GM12878 (cell line): ENCODE data around the gene CFAP70. TPM values are rescaled to one million over a fixed set of nuclear protein-coding genes. Genes with fewer than 3 reads are reported as not detected.

Experiments used
- ATAC-seq: fragments of 200-7000 bp; cut with Tn5 transposase; 3 replicates; pipeline ENCODE4 v1.9.1; 2020; ENCODE audit warnings: mild to moderate bottlenecking, moderate library complexity
- BruUV-seq: library from RNA; stranded (reverse); fragments of 400-500 nt; replicated peaks from 2 replicates; lab custom pipeline; 2021; lab: Mats Ljungman, UMichigan
- CTCF ChIA-PET: fragments of 300-600 bp; sonication (Branson Sonifier 250); formaldehyde crosslinking; extraction: SDS; loops from one replicate; lab custom pipeline; 2021; ENCODE audit warnings: inconsistent platforms; lab: Yijun Ruan, JAX
- POLR2A ChIA-PET: fragments of 350-600 bp; formaldehyde crosslinking; extraction: SDS; loops from one replicate; lab custom pipeline; 2021; ENCODE audit warnings: inconsistent platforms; lab: Charles Lee
- RAD21 ChIA-PET: fragments of 300-600 bp; sonication (Branson Sonifier 250); formaldehyde crosslinking; loops from one replicate; lab custom pipeline; 2023; ENCODE audit warnings: antibody characterized with exemption; ENCODE audit not compliant: unreplicated experiment; lab: Charles Lee
- SMC1A ChIA-PET: fragments of 300-600 bp; sonication (Branson Sonifier 250); formaldehyde crosslinking; loops from one replicate; lab custom pipeline; 2023; ENCODE audit not compliant: unreplicated experiment, uncharacterized antibody; lab: Charles Lee
- DNase-seq: peaks from one replicate; pipeline ENCODE4 v3.0.0-alpha.2; 2011; ENCODE audit warnings: low read depth, low spot score
- FAIRE-seq: peaks from 3 replicates; lab custom pipeline; 2011; peaks lifted over from hg19 to GRCh38; lab: Jason Lieb, UNC
- H2AFZ ChIP-seq: 2 replicates; pipeline ENCODE4 v1.6.0; 2011; ENCODE audit warnings: low read depth, low read length, control low read depth; ENCODE audit not compliant: control insufficient read depth
- H3K27ac ChIP-seq: 2 replicates; pipeline ENCODE4 v1.5.1; 2011; ENCODE audit warnings: control low read depth; ENCODE audit not compliant: control insufficient read depth, insufficient read depth
- H3K27me3 ChIP-seq, 2 experiments: replicated peaks in 1 of 2; 2 replicates each; pipeline versions ENCODE4 v1.6.0 to v1.6.1; 2011; ENCODE audit warnings: low read length in 1 of 2; ENCODE audit not compliant: control insufficient read depth in 2 of 2, insufficient read depth in 2 of 2
- H3K36me3 ChIP-seq, 2 experiments: 2 replicates each; pipeline ENCODE4 v1.5.1; 2011; ENCODE audit warnings: low read length in 1 of 2; ENCODE audit not compliant: control insufficient read depth in 2 of 2, insufficient read depth in 2 of 2
- H3K4me1 ChIP-seq: 2 replicates; pipeline ENCODE4 v1.6.1; 2011; ENCODE audit warnings: mild to moderate bottlenecking, low read length, moderate library complexity, mixed read lengths; ENCODE audit not compliant: control insufficient read depth, insufficient read depth
- H3K4me2 ChIP-seq: 2 replicates; pipeline ENCODE4 v1.6.0; 2011; ENCODE audit warnings: control low read depth; ENCODE audit not compliant: control insufficient read depth, insufficient read depth
- H3K4me3 ChIP-seq: fragments of 200-600 bp; sonication (generic); 2 replicates; pipeline ENCODE4 v1.5.1; 2016
- H3K79me2 ChIP-seq: 2 replicates; pipeline ENCODE4 v1.6.0; 2011; ENCODE audit warnings: low read length; ENCODE audit not compliant: control insufficient read depth, insufficient read depth
- H3K9ac ChIP-seq: 2 replicates; pipeline ENCODE4 v1.8.0; 2011; ENCODE audit warnings: low read length, control low read depth, mixed read lengths; ENCODE audit not compliant: control insufficient read depth, insufficient read depth
- H3K9me3 ChIP-seq: replicated peaks from 3 replicates; pipeline ENCODE4 v1.5.1; 2011; ENCODE audit warnings: mild to moderate bottlenecking, low read length; ENCODE audit not compliant: control insufficient read depth, insufficient read depth
- H4K20me1 ChIP-seq: 2 replicates; pipeline ENCODE4 v1.6.0; 2011; ENCODE audit not compliant: control insufficient read depth, insufficient read depth
- CHD1 ChIP-seq: IDR thresholded peaks from 2 replicates; pipeline ENCODE4 v1.6.1; 2012; ENCODE audit warnings: low read depth, low read length, improper control_type of control experiment
- IKZF2 ChIP-seq, 2 experiments: fragments of 450-650 bp; IDR thresholded peaks; 2 replicates each; pipeline ENCODE4 v1.6.1; 2017; ENCODE audit warnings: mild to moderate bottlenecking in 2 of 2, moderate library complexity in 2 of 2
- JUNB ChIP-seq: IDR thresholded peaks from 2 replicates; pipeline ENCODE4 v1.6.1; 2016; ENCODE audit warnings: antibody characterized with exemption, mild to moderate bottlenecking
- MTA3 ChIP-seq: IDR thresholded peaks from 2 replicates; pipeline ENCODE4 v1.6.1; 2012; ENCODE audit warnings: low read length, inconsistent platforms, borderline replicate concordance
- POU2F2 ChIP-seq: IDR thresholded peaks from 3 replicates; pipeline ENCODE4 v1.6.1; 2011; ENCODE audit warnings: low read depth, mild to moderate bottlenecking, low read length, borderline replicate concordance
- STAT3 ChIP-seq: IDR thresholded peaks from 2 replicates; pipeline ENCODE4 v1.6.1; 2011; ENCODE audit warnings: low read depth, low read length, improper control_type of control experiment
- ZNF384 ChIP-seq: IDR thresholded peaks from 2 replicates; pipeline ENCODE4 v1.6.1; 2012; ENCODE audit warnings: low read depth, mild to moderate bottlenecking, low read length, improper control_type of control experiment, borderline replicate concordance
- WGBS: methylation state at CpG from one replicate; pipeline ENCODE4 v1.1.6; 2016; ENCODE audit warnings: low lambda C conversion rate; ENCODE audit not compliant: insufficient replicate concordance, insufficient coverage; ENCODE audit errors: missing lambda C conversion rate; 5-methylcytosine and 5-hydroxymethylcytosine counted together
- in situ Hi-C: fragments of 300-500 bp; cut with MboI; formaldehyde crosslinking; loops from 9 replicates; pipeline ENCODE4 v1.14.3; 2018; ENCODE audit warnings: mixed read lengths
- intact Hi-C: fragments of 100-400 bp; cut with micrococcal nuclease; formaldehyde crosslinking; loops from one replicate; pipeline ENCODE4 v1.14.2; 2022; ENCODE audit not compliant: unreplicated experiment
- polyA plus RNA-seq, 11 experiments: library from polyadenylated mRNA; depleted of rRNA in 4 of 11; unstranded in 6 of 11; stranded (reverse) in 5 of 11; fragments of >200 nt; fragmentation: Nextera tagmentation in 4 of 11; fragmentation: Illumina TruSeq in 1 of 11; extraction: Ambion mirVana in 4 of 11; extraction: Trizol in 1 of 11; gene quantifications; 1 replicate in 1 of 11; 2 replicates in 10 of 11; pipeline versions ENCODE4 v1.2.1 to v1.2.3, GENCODE V29; 2011 to 2016; ENCODE audit warnings: inconsistent platforms in 2 of 11, missing spikeins in 2 of 11, low read depth in 1 of 11
- total RNA-seq, 4 experiments: library from RNA; depleted of rRNA in 3 of 4; stranded (reverse); fragments of >200 nt in 3 of 4; fragmentation: Illumina TruSeq in 1 of 4; extraction: Trizol in 1 of 4; gene quantifications; 2 replicates each; pipeline versions ENCODE4 v1.2.1 to v1.2.3, GENCODE V29; 2013 to 2021
- TF ChIP-seq, protein P1 (sequence below): IDR thresholded peaks from 2 replicates; pipeline ENCODE4 v1.6.1; 2011; ENCODE audit warnings: mild to moderate bottlenecking, low read depth, low read length, moderate library complexity; ENCODE audit not compliant: insufficient replicate concordance
- TF ChIP-seq, protein P2 (sequence below): fragments of 450-650 bp; IDR thresholded peaks from 2 replicates; pipeline ENCODE4 v1.6.1; 2016; ENCODE audit warnings: mild to moderate bottlenecking, moderate library complexity, borderline replicate concordance
- TF ChIP-seq, protein P3 (sequence below): fragments of 450-650 bp; IDR thresholded peaks from 2 replicates; pipeline ENCODE4 v1.6.1; 2018; ENCODE audit warnings: mild to moderate bottlenecking, low read depth, moderate library complexity; ENCODE audit not compliant: partially characterized antibody
- TF ChIP-seq, protein P4 (sequence below): fragments of 450-650 bp; IDR thresholded peaks from 2 replicates; pipeline ENCODE4 v1.6.1; 2014; ENCODE audit warnings: mild to moderate bottlenecking

Gene CFAP70
- total and polyA plus RNA-seq, 10 of the 15 experiments (the other 5 are each of a cell fraction or from before 2014, with no cell fraction given): 0.21 to 1.1 (median 0.42) TPM

DNA sequence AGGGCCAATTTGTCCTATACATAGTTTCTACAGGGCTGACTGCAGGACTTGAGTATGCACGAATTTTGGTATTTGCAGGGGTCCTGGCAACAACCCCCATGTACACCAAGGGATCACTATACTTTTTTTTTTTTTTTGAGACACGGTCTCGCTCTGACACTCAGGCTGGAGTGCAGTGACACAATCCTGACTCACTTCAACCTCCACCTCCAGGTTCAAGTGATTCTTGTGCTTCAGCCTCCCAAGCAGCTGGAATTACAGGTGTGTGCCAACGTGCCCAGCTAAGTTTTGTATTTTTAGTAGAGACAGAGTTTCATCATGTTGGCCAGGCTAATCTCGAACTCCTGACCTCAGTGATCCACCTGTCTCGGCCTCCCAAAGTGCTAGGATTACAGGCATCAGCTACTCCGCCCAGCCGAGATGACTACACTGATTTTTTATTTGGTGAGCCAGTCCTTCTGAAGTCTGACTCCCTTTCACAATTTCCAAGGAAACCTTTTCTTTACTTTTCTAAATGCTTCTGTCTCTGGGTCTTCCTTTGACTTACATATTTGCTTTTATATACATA, 19.8 kb downstream of the CFAP70 start:
- no peak for ATAC-seq
- intact Hi-C loops (no loop called here), in situ Hi-C loops (no loop called here)
- Histone ChIP-seq H4K20me1 (no peaks in the 10 kb centered on the region), H3K4me2 (no peak overlapping the region), H2AFZ (no peak overlapping the region), H3K4me3 (no peak overlapping the region), H3K27ac (no peak overlapping the region), H3K4me1 (no peaks in the 10 kb centered on the region), H3K9me3 (no peaks in the 10 kb centered on the region), H3K79me2 (no peaks in the 10 kb centered on the region), H3K9ac (no peak overlapping the region), H3K36me3 (no peaks in the 10 kb centered on the region), H3K27me3 (no peaks in the 10 kb centered on the region)
- FAIRE-seq: no peak
- no peak for TF ChIP-seq JUNB
- no peak for TF ChIP-seq POU2F2
- TF ChIP-seq ZNF384: no peak
- TF ChIP-seq, protein P1, sequence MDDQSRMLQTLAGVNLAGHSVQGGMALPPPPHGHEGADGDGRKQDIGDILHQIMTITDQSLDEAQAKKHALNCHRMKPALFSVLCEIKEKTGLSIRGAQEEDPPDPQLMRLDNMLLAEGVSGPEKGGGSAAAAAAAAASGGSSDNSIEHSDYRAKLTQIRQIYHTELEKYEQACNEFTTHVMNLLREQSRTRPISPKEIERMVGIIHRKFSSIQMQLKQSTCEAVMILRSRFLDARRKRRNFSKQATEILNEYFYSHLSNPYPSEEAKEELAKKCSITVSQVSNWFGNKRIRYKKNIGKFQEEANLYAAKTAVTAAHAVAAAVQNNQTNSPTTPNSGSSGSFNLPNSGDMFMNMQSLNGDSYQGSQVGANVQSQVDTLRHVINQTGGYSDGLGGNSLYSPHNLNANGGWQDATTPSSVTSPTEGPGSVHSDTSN: no peak
- no peak for TF ChIP-seq CHD1
- TF ChIP-seq, protein P2, sequence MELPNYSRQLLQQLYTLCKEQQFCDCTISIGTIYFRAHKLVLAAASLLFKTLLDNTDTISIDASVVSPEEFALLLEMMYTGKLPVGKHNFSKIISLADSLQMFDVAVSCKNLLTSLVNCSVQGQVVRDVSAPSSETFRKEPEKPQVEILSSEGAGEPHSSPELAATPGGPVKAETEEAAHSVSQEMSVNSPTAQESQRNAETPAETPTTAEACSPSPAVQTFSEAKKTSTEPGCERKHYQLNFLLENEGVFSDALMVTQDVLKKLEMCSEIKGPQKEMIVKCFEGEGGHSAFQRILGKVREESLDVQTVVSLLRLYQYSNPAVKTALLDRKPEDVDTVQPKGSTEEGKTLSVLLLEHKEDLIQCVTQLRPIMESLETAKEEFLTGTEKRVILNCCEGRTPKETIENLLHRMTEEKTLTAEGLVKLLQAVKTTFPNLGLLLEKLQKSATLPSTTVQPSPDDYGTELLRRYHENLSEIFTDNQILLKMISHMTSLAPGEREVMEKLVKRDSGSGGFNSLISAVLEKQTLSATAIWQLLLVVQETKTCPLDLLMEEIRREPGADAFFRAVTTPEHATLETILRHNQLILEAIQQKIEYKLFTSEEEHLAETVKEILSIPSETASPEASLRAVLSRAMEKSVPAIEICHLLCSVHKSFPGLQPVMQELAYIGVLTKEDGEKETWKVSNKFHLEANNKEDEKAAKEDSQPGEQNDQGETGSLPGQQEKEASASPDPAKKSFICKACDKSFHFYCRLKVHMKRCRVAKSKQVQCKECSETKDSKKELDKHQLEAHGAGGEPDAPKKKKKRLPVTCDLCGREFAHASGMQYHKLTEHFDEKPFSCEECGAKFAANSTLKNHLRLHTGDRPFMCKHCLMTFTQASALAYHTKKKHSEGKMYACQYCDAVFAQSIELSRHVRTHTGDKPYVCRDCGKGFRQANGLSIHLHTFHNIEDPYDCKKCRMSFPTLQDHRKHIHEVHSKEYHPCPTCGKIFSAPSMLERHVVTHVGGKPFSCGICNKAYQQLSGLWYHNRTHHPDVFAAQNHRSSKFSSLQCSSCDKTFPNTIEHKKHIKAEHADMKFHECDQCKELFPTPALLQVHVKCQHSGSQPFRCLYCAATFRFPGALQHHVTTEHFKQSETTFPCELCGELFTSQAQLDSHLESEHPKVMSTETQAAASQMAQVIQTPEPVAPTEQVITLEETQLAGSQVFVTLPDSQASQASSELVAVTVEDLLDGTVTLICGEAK: no peak
- TF ChIP-seq, protein P3, sequence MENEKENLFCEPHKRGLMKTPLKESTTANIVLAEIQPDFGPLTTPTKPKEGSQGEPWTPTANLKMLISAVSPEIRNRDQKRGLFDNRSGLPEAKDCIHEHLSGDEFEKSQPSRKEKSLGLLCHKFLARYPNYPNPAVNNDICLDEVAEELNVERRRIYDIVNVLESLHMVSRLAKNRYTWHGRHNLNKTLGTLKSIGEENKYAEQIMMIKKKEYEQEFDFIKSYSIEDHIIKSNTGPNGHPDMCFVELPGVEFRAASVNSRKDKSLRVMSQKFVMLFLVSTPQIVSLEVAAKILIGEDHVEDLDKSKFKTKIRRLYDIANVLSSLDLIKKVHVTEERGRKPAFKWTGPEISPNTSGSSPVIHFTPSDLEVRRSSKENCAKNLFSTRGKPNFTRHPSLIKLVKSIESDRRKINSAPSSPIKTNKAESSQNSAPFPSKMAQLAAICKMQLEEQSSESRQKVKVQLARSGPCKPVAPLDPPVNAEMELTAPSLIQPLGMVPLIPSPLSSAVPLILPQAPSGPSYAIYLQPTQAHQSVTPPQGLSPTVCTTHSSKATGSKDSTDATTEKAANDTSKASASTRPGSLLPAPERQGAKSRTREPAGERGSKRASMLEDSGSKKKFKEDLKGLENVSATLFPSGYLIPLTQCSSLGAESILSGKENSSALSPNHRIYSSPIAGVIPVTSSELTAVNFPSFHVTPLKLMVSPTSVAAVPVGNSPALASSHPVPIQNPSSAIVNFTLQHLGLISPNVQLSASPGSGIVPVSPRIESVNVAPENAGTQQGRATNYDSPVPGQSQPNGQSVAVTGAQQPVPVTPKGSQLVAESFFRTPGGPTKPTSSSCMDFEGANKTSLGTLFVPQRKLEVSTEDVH: no peak
- TF ChIP-seq, protein P4, sequence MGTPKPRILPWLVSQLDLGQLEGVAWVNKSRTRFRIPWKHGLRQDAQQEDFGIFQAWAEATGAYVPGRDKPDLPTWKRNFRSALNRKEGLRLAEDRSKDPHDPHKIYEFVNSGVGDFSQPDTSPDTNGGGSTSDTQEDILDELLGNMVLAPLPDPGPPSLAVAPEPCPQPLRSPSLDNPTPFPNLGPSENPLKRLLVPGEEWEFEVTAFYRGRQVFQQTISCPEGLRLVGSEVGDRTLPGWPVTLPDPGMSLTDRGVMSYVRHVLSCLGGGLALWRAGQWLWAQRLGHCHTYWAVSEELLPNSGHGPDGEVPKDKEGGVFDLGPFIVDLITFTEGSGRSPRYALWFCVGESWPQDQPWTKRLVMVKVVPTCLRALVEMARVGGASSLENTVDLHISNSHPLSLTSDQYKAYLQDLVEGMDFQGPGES: no peak
- TF ChIP-seq IKZF2 (IDR thresholded peaks at IDR 0.05): no peak
- no peak for TF ChIP-seq MTA3
- TF ChIP-seq STAT3: no peak
- DNase-seq: no peak
- RAD21 ChIA-PET: no interaction called here
- 50% methylated on average over 8 of the region's 8 CpGs for WGBS
- POLR2A ChIA-PET: no interaction called here
- BruUV-seq: no TSS peak
- CTCF ChIA-PET: no interaction called here
- SMC1A ChIA-PET: no interaction called here
